Mesenchymal stem cell (in vitro differentiated cells and primary cell): Measurements from ENCODE around the gene RBM19.

Source experiments
- DNase-seq: peaks from one replicate; pipeline ENCODE4 v3.0.0-alpha.2; 2013
- H2AFZ ChIP-seq: one replicate; pipeline ENCODE4 v1.6.1; 2013; ENCODE audit warnings: low read depth, mild to moderate bottlenecking, control low read depth, inconsistent platforms, low read length, moderate library complexity
- H2AK5ac ChIP-seq: 2 replicates; pipeline ENCODE4 v1.6.1; 2013; ENCODE audit warnings: low read length, moderate library complexity, mild to moderate bottlenecking, inconsistent platforms; ENCODE audit not compliant: severe bottlenecking
- H2BK120ac ChIP-seq: one replicate; pipeline ENCODE4 v1.6.1; 2013; ENCODE audit warnings: low read depth, mild to moderate bottlenecking, inconsistent platforms, low read length, moderate library complexity
- H2BK12ac ChIP-seq, 2 experiments: one replicate each; pipeline ENCODE4 v1.6.1; 2013; ENCODE audit warnings: inconsistent platforms in 2 of 2, low read length in 2 of 2, mild to moderate bottlenecking in 2 of 2, moderate library complexity in 2 of 2, control low read depth in 1 of 2
- H2BK15ac ChIP-seq: one replicate; pipeline ENCODE4 v1.6.1; 2013; ENCODE audit warnings: mild to moderate bottlenecking, low read depth, inconsistent platforms; ENCODE audit not compliant: poor library complexity, severe bottlenecking
- H2BK5ac ChIP-seq: 2 replicates; pipeline ENCODE4 v1.6.1; 2013; ENCODE audit warnings: low read depth, mild to moderate bottlenecking, low read length, control low read depth, inconsistent platforms; ENCODE audit not compliant: poor library complexity, severe bottlenecking
- H3K14ac ChIP-seq, 2 experiments: one replicate each; pipeline ENCODE4 v1.6.1; 2013; ENCODE audit warnings: inconsistent platforms in 2 of 2, low read length in 2 of 2, control low read depth in 1 of 2, mild to moderate bottlenecking in 1 of 2, moderate library complexity in 1 of 2
- H3K18ac ChIP-seq, 2 experiments: one replicate each; pipeline ENCODE4 v1.6.1; 2013; ENCODE audit warnings: inconsistent platforms in 2 of 2, low read length in 2 of 2, control low read depth in 1 of 2, low read depth in 1 of 2, mild to moderate bottlenecking in 1 of 2
- H3K23ac ChIP-seq, 2 experiments: one replicate each; pipeline ENCODE4 v1.6.1; 2013; ENCODE audit warnings: inconsistent platforms in 2 of 2, low read length in 2 of 2, mild to moderate bottlenecking in 2 of 2, moderate library complexity in 2 of 2, control low read depth in 1 of 2
- H3K27ac ChIP-seq: 2 replicates; pipeline ENCODE4 v1.5.1; 2013; ENCODE audit warnings: mild to moderate bottlenecking, moderate library complexity, low read length, control low read depth, inconsistent platforms; ENCODE audit not compliant: poor library complexity, severe bottlenecking
- H3K27me3 ChIP-seq, 2 experiments: 2 replicates each; pipeline versions ENCODE4 v1.6.1 to v1.7.0; 2013; ENCODE audit warnings: low read length in 2 of 2, mild to moderate bottlenecking in 2 of 2, moderate library complexity in 2 of 2, control low read depth in 1 of 2, inconsistent platforms in 1 of 2; ENCODE audit not compliant: control insufficient read depth in 1 of 2, insufficient read depth in 1 of 2
- H3K36me3 ChIP-seq, 2 experiments: 2 replicates each; pipeline versions ENCODE4 v1.6.1 to v1.7.0; 2013; ENCODE audit warnings: low read length in 2 of 2, control low read depth in 1 of 2, inconsistent platforms in 1 of 2, low read depth in 1 of 2, mild to moderate bottlenecking in 1 of 2; ENCODE audit not compliant: insufficient read depth in 2 of 2, control insufficient read depth in 1 of 2
- H3K4ac ChIP-seq, 2 experiments: one replicate each; pipeline ENCODE4 v1.6.1; 2013; ENCODE audit warnings: inconsistent platforms in 2 of 2, low read length in 2 of 2, mild to moderate bottlenecking in 2 of 2, moderate library complexity in 2 of 2, control low read depth in 1 of 2, low read depth in 1 of 2
- H3K4me1 ChIP-seq: 2 replicates; pipeline ENCODE4 v1.6.1; 2013; ENCODE audit warnings: low read depth, low read length, control low read depth; ENCODE audit not compliant: control insufficient read depth, insufficient read depth
- H3K4me2 ChIP-seq: 2 replicates; pipeline ENCODE4 v1.6.1; 2013; ENCODE audit warnings: low read length, mild to moderate bottlenecking, inconsistent platforms; ENCODE audit not compliant: poor library complexity, severe bottlenecking
- H3K4me3 ChIP-seq, 2 experiments: 2 replicates each; pipeline versions ENCODE4 v1.5.1 to v1.7.0; 2013; ENCODE audit warnings: low read length in 2 of 2, mild to moderate bottlenecking in 2 of 2, control low read depth in 1 of 2, low read depth in 1 of 2; ENCODE audit not compliant: insufficient read depth in 1 of 2
- H3K79me1 ChIP-seq: replicated peaks from 2 replicates; pipeline ENCODE4 v1.6.1; 2013; ENCODE audit warnings: mild to moderate bottlenecking, control low read depth, low read length, inconsistent platforms; ENCODE audit not compliant: poor library complexity, severe bottlenecking
- H3K9ac ChIP-seq: 2 replicates; pipeline ENCODE4 v1.7.0; 2013; ENCODE audit warnings: mild to moderate bottlenecking, low read length, moderate library complexity
- H3K9me3 ChIP-seq: 2 replicates; pipeline ENCODE4 v1.7.0; 2013; ENCODE audit warnings: mild to moderate bottlenecking, low read length; ENCODE audit not compliant: control insufficient read depth
- H4K8ac ChIP-seq: one replicate; pipeline ENCODE4 v1.6.1; 2013; ENCODE audit warnings: inconsistent platforms, mild to moderate bottlenecking, low read length, moderate library complexity
- H4K91ac ChIP-seq: one replicate; pipeline ENCODE4 v1.6.1; 2013; ENCODE audit warnings: mild to moderate bottlenecking, low read length, inconsistent platforms
- WGBS: methylation state at CpG from one replicate; pipeline ENCODE4 v1.1.7; 2013; ENCODE audit warnings: mixed read lengths; 5-methylcytosine and 5-hydroxymethylcytosine counted together

The RBM19 gene

GRCh38 chr12:113909776-113910420 lies 56.2 kb downstream of the RBM19 start:
- no peak overlapping the region for H2BK120ac ChIP-seq
- H4K8ac ChIP-seq: no peak overlapping the region
- no peak overlapping the region for H3K4ac ChIP-seq
- H3K9ac ChIP-seq: no peak overlapping the region
- no peak overlapping the region for H3K18ac ChIP-seq
- H3K9me3 ChIP-seq: no peaks in the 10 kb centered on the region
- 98% methylated on average over 13 of the region's 13 CpGs for WGBS
- H3K23ac ChIP-seq: no peak overlapping the region
- H3K4me2 ChIP-seq: no peak overlapping the region
- H2BK5ac ChIP-seq: no peak overlapping the region
- no peak overlapping the region for H4K91ac ChIP-seq
- no peaks in the 10 kb centered on the region for H3K27me3 ChIP-seq
- no peak overlapping the region for H3K27ac ChIP-seq
- H3K4me3 ChIP-seq: no peak overlapping the region
- H2BK15ac ChIP-seq: no peak overlapping the region
- DNase-seq: no peak
- no peak overlapping the region for H3K14ac ChIP-seq
- no peak overlapping the region for H2AFZ ChIP-seq
- H2AK5ac ChIP-seq: no peak overlapping the region
- peaks cover 62 to 64% of the 10 kb centered on the region in 2 experiments for H3K36me3 ChIP-seq
- H3K79me1 ChIP-seq: peaks cover 10% of the 10 kb centered on the region
- H3K4me1 ChIP-seq: no peaks in the 10 kb centered on the region
- H2BK12ac ChIP-seq: no peak overlapping the region

GRCh38 chr12:113908584-113909100 lies 57.5 kb downstream of the RBM19 start:
- Histone ChIP-seq H3K18ac (no peak overlapping the region), H3K4ac (no peak overlapping the region), H3K27ac (no peak overlapping the region), H2AFZ (no peak overlapping the region), H4K8ac (no peak overlapping the region), H3K14ac (no peak overlapping the region), H3K79me1 (peaks cover 10% of the 10 kb centered on the region), H2BK12ac (no peak overlapping the region), H3K4me1 (no peaks in the 10 kb centered on the region), H3K23ac (no peak overlapping the region), H2AK5ac (no peak overlapping the region), H3K4me2 (no peak overlapping the region), H4K91ac (peak overlapping the region; percentile 28), H3K9me3 (no peaks in the 10 kb centered on the region), H3K27me3 (no peaks in the 10 kb centered on the region), H2BK5ac (no peak overlapping the region), H3K9ac (no peak overlapping the region), H2BK15ac (peak overlapping the region; percentile 30), H3K36me3 (peaks cover 57 to 68% of the 10 kb centered on the region in 2 experiments), H2BK120ac (no peak overlapping the region), H3K4me3 (no peak overlapping the region)
- WGBS: 96% methylated on average over 6 of the region's 6 CpGs
- no peak for DNase-seq

GRCh38 chr12:113907446-113908180 lies 58.5 kb downstream of the RBM19 start:
- no peak overlapping the region for H2AFZ ChIP-seq
- no peak overlapping the region for H4K91ac ChIP-seq
- no peaks in the 10 kb centered on the region for H3K9me3 ChIP-seq
- no peak overlapping the region for H2BK15ac ChIP-seq
- H2BK120ac ChIP-seq: no peak overlapping the region
- no peak for DNase-seq
- H3K27ac ChIP-seq: no peak overlapping the region
- no peak overlapping the region for H4K8ac ChIP-seq
- H2BK5ac ChIP-seq: no peak overlapping the region
- no peaks in the 10 kb centered on the region for H3K27me3 ChIP-seq
- 98% methylated on average over 10 of the region's 11 CpGs for WGBS
- peaks cover 59 to 71% of the 10 kb centered on the region in 2 experiments for H3K36me3 ChIP-seq
- H3K9ac ChIP-seq: no peak overlapping the region
- peaks cover 10% of the 10 kb centered on the region for H3K79me1 ChIP-seq
- no peak overlapping the region for H3K4me2 ChIP-seq
- H3K23ac ChIP-seq: no peak overlapping the region
- H2AK5ac ChIP-seq: no peak overlapping the region
- H3K4me3 ChIP-seq: no peak overlapping the region
- no peaks in the 10 kb centered on the region for H3K4me1 ChIP-seq
- H3K18ac ChIP-seq: no peak overlapping the region
- no peak overlapping the region for H3K14ac ChIP-seq
- no peak overlapping the region for H2BK12ac ChIP-seq
- no peak overlapping the region for H3K4ac ChIP-seq

GRCh38 chr12:113906411-113907200 lies 59.5 kb downstream of the RBM19 start:
- Histone ChIP-seq H2AK5ac (no peak overlapping the region), H2BK12ac (no peak overlapping the region), H3K9me3 (no peaks in the 10 kb centered on the region), H4K91ac (no peak overlapping the region), H3K79me1 (peaks cover 10% of the 10 kb centered on the region), H3K36me3 (peaks cover 53 to 64% of the 10 kb centered on the region in 2 experiments), H3K27ac (no peak overlapping the region), H3K4ac (no peak overlapping the region), H3K4me2 (no peak overlapping the region), H3K9ac (no peak overlapping the region), H2BK120ac (no peak overlapping the region), H3K23ac (no peak overlapping the region), H3K4me1 (no peaks in the 10 kb centered on the region), H3K27me3 (no peaks in the 10 kb centered on the region), H3K14ac (no peak overlapping the region), H2BK15ac (no peak overlapping the region), H2AFZ (no peak overlapping the region), H2BK5ac (no peak overlapping the region), H3K4me3 (no peak overlapping the region), H3K18ac (no peak overlapping the region), H4K8ac (no peak overlapping the region)
- no peak for DNase-seq
- WGBS: 96% methylated on average over 18 of the region's 19 CpGs
